GM18508 (cell line): ENCODE measurements around the gene FALEC.

ENCODE experiments used
- ATAC-seq: cut with Tn5 transposase; IDR thresholded peaks from one replicate; pipeline ENCODE4 v1.9.1; 2021; ENCODE audit warnings: moderate number of reproducible peaks; ENCODE audit not compliant: insufficient read depth, unreplicated experiment

The FALEC gene

GRCh38 chr1:150515328-150516049 is at the start of gene FALEC:
Gene FALEC, plus strand, starts transcription at chr1:150515752.
- ATAC-seq: peak; percentile 55

GRCh38 chr1:150466964-150467363 is 48.6 kb upstream of the FALEC start:
- ATAC-seq: no peak

GRCh38 chr1:150469291-150469690 is 46.3 kb upstream of the FALEC start:
- ATAC-seq: no peak

- no peak for ATAC-seq
Observed at GRCh38 chr1:150472601-150473200, 42.9 kb upstream of the FALEC start.

GRCh38 chr1:150473659-150474058 is 41.9 kb upstream of the FALEC start:
- ATAC-seq: no peak

GRCh38 chr1:150474869-150475268 is 40.7 kb upstream of the FALEC start:
- ATAC-seq: no peak

GRCh38 chr1:150476754-150477153 is 38.8 kb upstream of the FALEC start:
- no peak for ATAC-seq

GRCh38 chr1:150477320-150477719 is 38.2 kb upstream of the FALEC start:
- no peak for ATAC-seq

GRCh38 chr1:150477733-150478132 is 37.8 kb upstream of the FALEC start:
- ATAC-seq: no peak

- ATAC-seq: no peak
Observed at GRCh38 chr1:150479370-150479769, 36.2 kb upstream of the FALEC start.

- no peak for ATAC-seq
Observed at GRCh38 chr1:150479927-150480352, 35.6 kb upstream of the FALEC start.

GRCh38 chr1:150484431-150484830 is 31.1 kb upstream of the FALEC start:
- no peak for ATAC-seq

GRCh38 chr1:150484861-150485260 is 30.7 kb upstream of the FALEC start:
- no peak for ATAC-seq

GRCh38 chr1:150486966-150487762 is 28.4 kb upstream of the FALEC start, which contains the start of gene TARS2:
Gene TARS2, plus strand, starts transcription at chr1:150487419. Its CDS starts 32 bp downstream, at chr1:150487451.
- ATAC-seq: peak; percentile 97

- no peak for ATAC-seq
Observed at GRCh38 chr1:150487763-150488115, 27.8 kb upstream of the FALEC start.

- no peak for ATAC-seq
Observed at GRCh38 chr1:150493175-150493574, 22.4 kb upstream of the FALEC start.

- no peak for ATAC-seq
Observed at GRCh38 chr1:150498342-150498741, 17.2 kb upstream of the FALEC start.

GRCh38 chr1:150505431-150505830 is 10.1 kb upstream of the FALEC start:
- ATAC-seq: no peak

- ATAC-seq: no peak
Observed at GRCh38 chr1:150507912-150508864, 7.4 kb upstream of the FALEC start, which contains the start of gene ECM1. Gene ECM1, plus strand, starts transcription at chr1:150508109. Its CDS starts 101 bp downstream, at chr1:150508210.

- ATAC-seq: no peak
Observed at GRCh38 chr1:150508982-150509381, 6.6 kb upstream of the FALEC start.
